Putamen (tissue), 1 donor: ENCODE measurements around the gene C1orf115.
"Not testable (repeated sequence)": the region's sequence is repeated elsewhere in the genome, so short reads cannot be mapped to it uniquely, and the experiment has no call there.

Source experiments
- DNase-seq: peaks from one replicate; pipeline ENCODE4 v3.0.0-alpha.2; 2016; ENCODE audit warnings: low spot score

C1orf115 gene

GRCh38 chr1:220690140-220691052, at the start of gene C1orf115:
C1orf115 (plus strand) TSS chr1:220690363; CDS start chr1:220690403, 40 bp downstream.
- peak; percentile 58 for DNase-seq

GRCh38 chr1:220642285-220642684, 47.9 kb upstream of the C1orf115 start:
- DNase-seq: no peak

- no peak for DNase-seq
Measured at GRCh38 chr1:220652995-220653394, 37.2 kb upstream of the C1orf115 start.

GRCh38 chr1:220655509-220655908, 34.7 kb upstream of the C1orf115 start:
- DNase-seq: no peak

GRCh38 chr1:220655961-220656740, 34.0 kb upstream of the C1orf115 start:
- no peak for DNase-seq

GRCh38 chr1:220666349-220666748, 23.8 kb upstream of the C1orf115 start:
- DNase-seq: no peak

GRCh38 chr1:220669005-220669404, 21.2 kb upstream of the C1orf115 start:
- no peak for DNase-seq

GRCh38 chr1:220670365-220670764, 19.8 kb upstream of the C1orf115 start:
- DNase-seq: no peak

- no peak for DNase-seq
Measured at GRCh38 chr1:220673921-220674320, 16.2 kb upstream of the C1orf115 start.

- no peak for DNase-seq
Measured at GRCh38 chr1:220677251-220677650, 12.9 kb upstream of the C1orf115 start.

GRCh38 chr1:220680085-220680687, 10.0 kb upstream of the C1orf115 start:
- DNase-seq: no peak

GRCh38 chr1:220681220-220681880, 8.8 kb upstream of the C1orf115 start:
- DNase-seq: no peak

- DNase-seq: no peak
Measured at GRCh38 chr1:220682901-220683576, 7.1 kb upstream of the C1orf115 start.

- not testable (repeated sequence) for DNase-seq
Measured at GRCh38 chr1:220683716-220684115, 6.4 kb upstream of the C1orf115 start.

GRCh38 chr1:220684890-220685289, 5.3 kb upstream of the C1orf115 start:
- no peak for DNase-seq

GRCh38 chr1:220685879-220686278, 4.3 kb upstream of the C1orf115 start:
- no peak for DNase-seq

GRCh38 chr1:220687809-220688208, 2.4 kb upstream of the C1orf115 start:
- no peak for DNase-seq

- DNase-seq: no peak
Measured at GRCh38 chr1:220689666-220690065, 497 bp upstream of the C1orf115 start.

- DNase-seq: no peak
Measured at GRCh38 chr1:220691053-220691684, 1.0 kb downstream of the C1orf115 start.

- no peak for DNase-seq
Measured at GRCh38 chr1:220692436-220693228, 2.5 kb downstream of the C1orf115 start.
